A673 (cell line): ENCODE data around the gene DDX5. TPM values are rescaled to one million over a fixed set of nuclear protein-coding genes. Genes with fewer than 3 reads are reported as not detected.

Experiments
- BruUV-seq: library from RNA; stranded (reverse); fragments of 400-500 nt; replicated peaks from 2 replicates; lab custom pipeline; 2021; lab: Mats Ljungman, UMichigan
- CTCF ChIA-PET: fragments of 300-600 bp; sonication (Branson Sonifier 250); formaldehyde crosslinking; loops from one replicate; lab custom pipeline; 2022; ENCODE audit warnings: antibody characterized with exemption; lab: Charles Lee
- POLR2A ChIA-PET: fragments of 300-600 bp; sonication (Branson Sonifier 250); formaldehyde crosslinking; loops from one replicate; lab custom pipeline; 2022; ENCODE audit warnings: antibody characterized with exemption; ENCODE audit not compliant: low non-redundant PET; lab: Charles Lee
- DNase-seq: peaks from one replicate; pipeline ENCODE4 v3.0.0-alpha.2; 2015; ENCODE audit warnings: low spot score
- H3K27ac ChIP-seq: fragments of 200-600 bp; sonication (generic); 2 replicates; pipeline ENCODE4 v1.5.1; 2016; ENCODE audit warnings: mixed run types, low read depth, mild to moderate bottlenecking, mixed read lengths, antibody characterized with exemption, low read length; ENCODE audit not compliant: poor library complexity, severe bottlenecking
- H3K27me3 ChIP-seq: fragments of 200-600 bp; sonication (generic); replicated peaks from 2 replicates; pipeline ENCODE4 v1.6.1; 2017; ENCODE audit warnings: mixed run types, low read depth, mild to moderate bottlenecking, mixed read lengths, antibody characterized with exemption, low read length; ENCODE audit not compliant: insufficient read depth, poor library complexity
- H3K36me3 ChIP-seq: fragments of 200-600 bp; sonication (generic); 2 replicates; pipeline ENCODE4 v1.6.1; 2016; ENCODE audit warnings: mixed run types, mild to moderate bottlenecking, mixed read lengths, antibody characterized with exemption, low read length; ENCODE audit not compliant: insufficient read depth, poor library complexity, severe bottlenecking
- H3K4me1 ChIP-seq: fragments of 200-600 bp; sonication (generic); 2 replicates; pipeline ENCODE4 v1.6.1; 2017; ENCODE audit warnings: mixed run types, mild to moderate bottlenecking, mixed read lengths, antibody characterized with exemption, low read length; ENCODE audit not compliant: insufficient read depth, poor library complexity, severe bottlenecking
- H3K4me3 ChIP-seq: fragments of 200-600 bp; sonication (generic); 2 replicates; pipeline ENCODE4 v1.5.1; 2016; ENCODE audit warnings: low read depth, mixed run types, mild to moderate bottlenecking, mixed read lengths, low read length; ENCODE audit not compliant: poor library complexity, severe bottlenecking
- H3K9me3 ChIP-seq: fragments of 200-600 bp; sonication (generic); 2 replicates; pipeline ENCODE4 v1.6.1; 2016; ENCODE audit warnings: mixed run types, low read depth, mild to moderate bottlenecking, mixed read lengths, antibody characterized with exemption, low read length; ENCODE audit not compliant: poor library complexity, severe bottlenecking
- EZH2 ChIP-seq: fragments of 200-600 bp; sonication (generic); IDR thresholded peaks from 2 replicates; pipeline ENCODE4 v1.6.1; 2017; ENCODE audit warnings: borderline replicate concordance, low read depth, mild to moderate bottlenecking, mixed read lengths, antibody characterized with exemption, low read length; ENCODE audit not compliant: poor library complexity, severe bottlenecking
- intact Hi-C: fragments of 100-400 bp; cut with micrococcal nuclease; formaldehyde crosslinking; loops from one replicate; pipeline ENCODE4 v1.10.0; 2022; ENCODE audit not compliant: unreplicated experiment
- total RNA-seq: library from RNA; stranded (reverse); gene quantifications from 2 replicates; pipeline ENCODE4 v1.2.3, GENCODE V29; 2021
- TF ChIP-seq, protein P1 (sequence below): fragments of 300-800, 200-600 bp; sonication (generic); conservative IDR thresholded peaks from 2 replicates; pipeline ENCODE4 v1.5.1; 2017; ENCODE audit warnings: low read depth, mild to moderate bottlenecking, antibody characterized with exemption, low read length, moderate library complexity, mixed read lengths

Gene DDX5
- total RNA-seq, 1 experiment from 2014 or later = 911 TPM

DNA sequence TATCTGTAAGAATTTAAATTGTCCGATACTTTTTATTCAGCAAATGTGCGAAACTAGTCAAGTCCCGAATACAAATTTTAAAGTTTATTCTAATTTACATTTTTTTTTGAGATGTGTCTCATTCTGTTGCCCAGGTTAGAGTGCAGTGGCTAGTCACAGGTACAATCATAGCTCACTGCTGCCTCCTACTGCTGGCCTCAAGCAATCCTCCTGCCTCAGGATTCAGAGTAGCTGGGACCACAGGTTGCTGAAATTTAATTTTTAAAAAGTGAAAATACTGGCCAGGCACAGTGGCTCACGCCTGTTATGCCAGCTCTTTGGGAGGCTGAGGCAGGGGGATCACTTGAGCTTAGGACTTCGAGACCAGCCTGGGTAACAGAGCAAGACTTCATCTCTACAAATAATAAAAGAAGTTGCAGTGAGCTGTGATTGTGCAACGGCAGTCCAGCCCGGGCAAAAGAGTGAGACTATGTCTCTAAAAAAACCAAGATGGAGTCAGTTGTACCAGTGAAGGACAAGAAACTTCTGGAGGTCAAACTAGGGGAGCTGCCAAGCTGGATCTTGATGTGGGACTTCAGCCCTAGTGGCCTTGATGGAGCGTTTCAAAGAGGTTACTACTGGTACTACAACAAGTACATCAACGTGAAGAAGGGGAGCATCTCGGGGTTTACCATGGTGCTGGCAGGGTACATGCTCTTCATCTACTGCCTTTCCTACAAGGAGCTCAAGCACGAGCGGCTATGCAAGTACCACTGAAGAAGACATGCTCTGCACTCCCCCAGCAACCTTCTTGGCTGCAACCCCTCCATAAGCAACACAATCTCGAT lies 14.8 kb downstream of the DDX5 start:
- Histone ChIP-seq H3K4me1 (peaks cover 11% of the 10 kb centered on the region), H3K4me3 (no peak overlapping the region), H3K36me3 (peaks cover 65% of the 10 kb centered on the region), H3K9me3 (no peaks in the 10 kb centered on the region), H3K27me3 (no peaks in the 10 kb centered on the region), H3K27ac (no peak overlapping the region)
- no peak for DNase-seq
- TF ChIP-seq, protein P1, sequence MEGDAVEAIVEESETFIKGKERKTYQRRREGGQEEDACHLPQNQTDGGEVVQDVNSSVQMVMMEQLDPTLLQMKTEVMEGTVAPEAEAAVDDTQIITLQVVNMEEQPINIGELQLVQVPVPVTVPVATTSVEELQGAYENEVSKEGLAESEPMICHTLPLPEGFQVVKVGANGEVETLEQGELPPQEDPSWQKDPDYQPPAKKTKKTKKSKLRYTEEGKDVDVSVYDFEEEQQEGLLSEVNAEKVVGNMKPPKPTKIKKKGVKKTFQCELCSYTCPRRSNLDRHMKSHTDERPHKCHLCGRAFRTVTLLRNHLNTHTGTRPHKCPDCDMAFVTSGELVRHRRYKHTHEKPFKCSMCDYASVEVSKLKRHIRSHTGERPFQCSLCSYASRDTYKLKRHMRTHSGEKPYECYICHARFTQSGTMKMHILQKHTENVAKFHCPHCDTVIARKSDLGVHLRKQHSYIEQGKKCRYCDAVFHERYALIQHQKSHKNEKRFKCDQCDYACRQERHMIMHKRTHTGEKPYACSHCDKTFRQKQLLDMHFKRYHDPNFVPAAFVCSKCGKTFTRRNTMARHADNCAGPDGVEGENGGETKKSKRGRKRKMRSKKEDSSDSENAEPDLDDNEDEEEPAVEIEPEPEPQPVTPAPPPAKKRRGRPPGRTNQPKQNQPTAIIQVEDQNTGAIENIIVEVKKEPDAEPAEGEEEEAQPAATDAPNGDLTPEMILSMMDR = peak; percentile 64
- no peak for TF ChIP-seq EZH2
- intact Hi-C loops = no loop called here
- no TSS peak for BruUV-seq
- POLR2A ChIA-PET = no interaction called here
- CTCF ChIA-PET = interaction anchor here (0.7 to 1.6 kb wide), 2 partner anchors 62 to 72 kb away, joined by 4 to 20 read pairs; no protein-coding TSS in a partner anchor

GRCh38 chr17:64488301-64488700 lies 17.8 kb downstream of the DDX5 start:
- TF ChIP-seq, protein P1 = no peak
- TF ChIP-seq EZH2 = no peak
- POLR2A ChIA-PET = no interaction called here
- H3K4me3 ChIP-seq = no peak overlapping the region
- no peak overlapping the region for H3K27ac ChIP-seq
- no peaks in the 10 kb centered on the region for H3K27me3 ChIP-seq
- DNase-seq = no peak
- CTCF ChIA-PET = no interaction called here
- no peaks in the 10 kb centered on the region for H3K4me1 ChIP-seq
- intact Hi-C loops = no loop called here
- H3K9me3 ChIP-seq = no peaks in the 10 kb centered on the region
- H3K36me3 ChIP-seq = peaks cover 75% of the 10 kb centered on the region
- BruUV-seq = no TSS peak

- POLR2A ChIA-PET = interaction anchor here (0.7 kb wide), 1 partner anchor 18 kb away, joined by 3 read pairs; no protein-coding TSS in a partner anchor
- Histone ChIP-seq H3K27me3 (no peaks in the 10 kb centered on the region), H3K36me3 (peaks cover 48% of the 10 kb centered on the region), H3K27ac (no peak overlapping the region), H3K4me3 (no peak overlapping the region), H3K9me3 (no peaks in the 10 kb centered on the region), H3K4me1 (no peaks in the 10 kb centered on the region)
- BruUV-seq = no TSS peak
- TF ChIP-seq, protein P1 = no peak
- TF ChIP-seq EZH2 = no peak
- CTCF ChIA-PET = no interaction called here
- no peak for DNase-seq
- intact Hi-C loops = no loop called here
These were observed 21.7 kb downstream of the DDX5 start for GRCh38 chr17:64484380-64484779.
